ENCODE data around the gene TRO. TPM values are rescaled to one million over a fixed set of nuclear protein-coding genes. Genes with fewer than 3 reads are reported as not detected.

Gene TRO
- total and polyA plus RNA-seq, 2 donors from 2014 or later, result 11.6 to 17.0 TPM

DNA sequence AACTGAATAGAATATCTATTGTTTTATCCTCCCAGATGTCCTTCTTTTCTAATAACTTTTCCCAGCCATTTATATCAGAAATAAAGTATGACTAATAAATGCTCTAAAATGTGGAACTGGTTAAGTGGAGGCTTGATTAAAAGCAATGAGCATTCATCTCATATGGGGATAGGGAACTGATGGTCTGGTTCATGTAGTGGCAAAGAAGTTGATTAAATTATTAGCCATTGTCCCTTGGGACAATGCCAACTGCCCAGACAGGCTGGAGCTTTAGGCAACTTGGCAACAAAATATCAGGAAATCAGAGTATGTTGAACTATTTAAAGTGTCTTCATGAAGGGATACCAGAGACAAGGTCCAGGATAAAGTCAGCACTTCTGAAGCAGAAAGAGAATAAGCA, 24.2 kb downstream of the TRO start:
- FAIRE-seq (no peak), DNase-seq (no peak)
- no peaks in the 10 kb centered on the region for H3K36me3 ChIP-seq (ENCODE audit: control insufficient read depth in 2 of 3, insufficient read depth in 3 of 3, low read length in 3 of 3)
- no peak overlapping the region for H3K4me3 ChIP-seq (ENCODE audit: low read length in 3 of 3)
- intact Hi-C loops (cut with DNase I), result no loop called here
- no peaks in the 10 kb centered on the region for H3K9me3 ChIP-seq (ENCODE audit: control insufficient read depth in 2 of 3, insufficient read depth in 1 of 3, low read length in 3 of 3)
- no peaks in the 10 kb centered on the region for H3K4me1 ChIP-seq (ENCODE audit: control insufficient read depth in 2 of 3, insufficient read depth in 2 of 3, low read depth in 1 of 3, low read length in 3 of 3)
- H3K27ac ChIP-seq (ENCODE audit: low read depth in 2 of 2, low read length in 2 of 2), result no peak overlapping the region
- TF ChIP-seq, protein P1, sequence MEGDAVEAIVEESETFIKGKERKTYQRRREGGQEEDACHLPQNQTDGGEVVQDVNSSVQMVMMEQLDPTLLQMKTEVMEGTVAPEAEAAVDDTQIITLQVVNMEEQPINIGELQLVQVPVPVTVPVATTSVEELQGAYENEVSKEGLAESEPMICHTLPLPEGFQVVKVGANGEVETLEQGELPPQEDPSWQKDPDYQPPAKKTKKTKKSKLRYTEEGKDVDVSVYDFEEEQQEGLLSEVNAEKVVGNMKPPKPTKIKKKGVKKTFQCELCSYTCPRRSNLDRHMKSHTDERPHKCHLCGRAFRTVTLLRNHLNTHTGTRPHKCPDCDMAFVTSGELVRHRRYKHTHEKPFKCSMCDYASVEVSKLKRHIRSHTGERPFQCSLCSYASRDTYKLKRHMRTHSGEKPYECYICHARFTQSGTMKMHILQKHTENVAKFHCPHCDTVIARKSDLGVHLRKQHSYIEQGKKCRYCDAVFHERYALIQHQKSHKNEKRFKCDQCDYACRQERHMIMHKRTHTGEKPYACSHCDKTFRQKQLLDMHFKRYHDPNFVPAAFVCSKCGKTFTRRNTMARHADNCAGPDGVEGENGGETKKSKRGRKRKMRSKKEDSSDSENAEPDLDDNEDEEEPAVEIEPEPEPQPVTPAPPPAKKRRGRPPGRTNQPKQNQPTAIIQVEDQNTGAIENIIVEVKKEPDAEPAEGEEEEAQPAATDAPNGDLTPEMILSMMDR (IDR thresholded peaks at IDR 0.05; ENCODE audit: borderline replicate concordance, extremely low read depth, insufficient read depth), result no peak
- H3K27me3 ChIP-seq (ENCODE audit: control insufficient read depth, insufficient read depth, low read length), result no peaks in the 10 kb centered on the region
- H3K9ac ChIP-seq (ENCODE audit: low read length in 3 of 3), result no peak overlapping the region

DNA sequence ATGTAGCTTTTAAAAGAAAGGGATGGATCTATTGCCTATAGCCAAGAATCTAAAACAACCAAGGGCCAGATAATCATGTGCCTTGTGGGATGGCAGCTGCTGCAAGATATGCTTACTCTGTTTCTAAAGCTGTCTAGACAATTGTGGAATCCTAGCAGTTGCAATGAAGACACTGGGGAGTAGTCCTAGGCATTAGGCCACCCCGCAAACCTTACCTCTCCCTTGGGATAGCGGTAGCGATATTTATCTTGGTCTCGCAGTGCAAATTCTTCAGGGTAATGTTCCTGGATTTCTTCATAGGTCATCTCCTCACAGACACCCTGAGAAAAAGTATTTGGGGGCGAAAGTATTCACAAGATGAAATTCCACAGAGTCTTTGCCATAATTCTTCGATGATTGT, 24.6 kb downstream of the TRO start:
- Histone ChIP-seq H3K27me3 (ENCODE audit: control insufficient read depth, insufficient read depth, low read length) (no peaks in the 10 kb centered on the region), H3K27ac (ENCODE audit: low read depth in 2 of 2, low read length in 2 of 2) (no peak overlapping the region), H3K4me3 (ENCODE audit: low read length in 3 of 3) (no peak overlapping the region), H3K4me1 (ENCODE audit: control insufficient read depth in 2 of 3, insufficient read depth in 2 of 3, low read depth in 1 of 3, low read length in 3 of 3) (no peaks in the 10 kb centered on the region), H3K36me3 (ENCODE audit: control insufficient read depth in 2 of 3, insufficient read depth in 3 of 3, low read length in 3 of 3) (no peaks in the 10 kb centered on the region), H3K9ac (ENCODE audit: low read length in 3 of 3) (no peak overlapping the region), H3K9me3 (ENCODE audit: control insufficient read depth in 2 of 3, insufficient read depth in 1 of 3, low read length in 3 of 3) (no peaks in the 10 kb centered on the region)
- intact Hi-C loops (cut with DNase I), result no loop called here
- no peak for FAIRE-seq
- DNase-seq, result no peak
- TF ChIP-seq, protein P1 (IDR thresholded peaks at IDR 0.05; ENCODE audit: borderline replicate concordance, extremely low read depth, insufficient read depth), result no peak

DNA sequence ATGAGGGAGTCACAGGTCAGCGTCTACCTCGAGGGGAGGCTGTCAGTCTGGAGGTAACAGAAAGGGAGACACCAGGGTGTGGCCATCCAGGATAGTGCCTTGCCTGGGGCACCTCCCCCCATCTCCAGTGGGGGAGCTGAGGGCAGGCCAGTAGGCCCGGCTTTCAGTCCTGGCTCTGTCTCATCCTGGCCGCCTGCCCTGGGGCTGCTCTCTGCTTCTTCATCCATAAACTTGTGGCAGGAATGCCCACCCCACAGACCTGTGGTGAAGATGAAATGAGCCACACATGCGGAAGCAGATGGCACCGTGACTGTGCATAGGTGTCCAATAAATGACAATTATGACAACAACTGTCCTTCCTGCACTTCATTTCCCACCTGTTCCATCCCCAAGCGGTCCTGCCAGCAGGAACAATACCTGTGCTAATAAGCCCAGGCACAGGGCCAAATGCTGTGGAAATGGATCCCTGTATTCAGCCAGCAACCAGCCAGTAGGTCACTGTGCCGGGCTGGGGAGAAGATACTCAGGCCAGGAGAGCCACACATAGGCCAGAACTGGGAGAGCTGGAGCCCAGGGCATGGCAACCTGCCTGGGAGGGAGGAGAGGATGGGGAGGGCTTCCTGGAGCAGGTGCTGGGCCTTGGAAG, 30.2 kb downstream of the TRO start:
- Histone ChIP-seq H3K9ac (ENCODE audit: low read length in 3 of 3) (no peak overlapping the region), H3K27ac (ENCODE audit: low read depth in 2 of 2, low read length in 2 of 2) (no peak overlapping the region), H3K4me3 (ENCODE audit: low read length in 3 of 3) (no peak overlapping the region), H3K27me3 (ENCODE audit: control insufficient read depth, insufficient read depth, low read length) (no peaks in the 10 kb centered on the region), H3K36me3 (ENCODE audit: control insufficient read depth in 2 of 3, insufficient read depth in 3 of 3, low read length in 3 of 3) (no peaks in the 10 kb centered on the region), H3K4me1 (ENCODE audit: control insufficient read depth in 2 of 3, insufficient read depth in 2 of 3, low read depth in 1 of 3, low read length in 3 of 3) (no peaks in the 10 kb centered on the region), H3K9me3 (ENCODE audit: control insufficient read depth in 2 of 3, insufficient read depth in 1 of 3, low read length in 3 of 3) (no peaks in the 10 kb centered on the region)
- TF ChIP-seq, protein P1 (IDR thresholded peaks at IDR 0.05; ENCODE audit: borderline replicate concordance, extremely low read depth, insufficient read depth), result no peak
- FAIRE-seq (no peak), DNase-seq (no peak)
- intact Hi-C loops (cut with DNase I), result no loop called here

DNA sequence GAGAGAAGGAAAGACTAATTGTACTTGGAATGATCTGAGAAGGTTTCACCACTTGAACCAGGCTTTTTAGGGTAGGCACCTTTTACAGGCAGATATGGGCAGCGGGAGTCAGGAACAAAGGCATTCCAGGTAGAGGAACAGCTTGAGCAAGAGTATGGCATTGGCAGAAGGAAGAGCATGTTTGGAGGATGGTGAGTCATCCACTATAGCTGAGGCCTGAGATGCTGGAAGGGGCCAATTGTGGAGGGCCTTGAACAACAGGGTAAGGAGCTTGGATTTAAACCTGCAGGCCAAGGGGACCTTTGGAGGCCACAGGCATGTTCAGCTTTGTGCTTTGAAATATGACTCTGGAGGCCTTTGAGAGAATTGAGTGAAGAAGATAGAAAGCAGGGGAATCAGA, 41.1 kb downstream of the TRO start:
- Histone ChIP-seq H3K9me3 (ENCODE audit: control insufficient read depth in 2 of 3, insufficient read depth in 1 of 3, low read length in 3 of 3) (no peaks in the 10 kb centered on the region), H3K9ac (ENCODE audit: low read length in 3 of 3) (no peak overlapping the region), H3K27ac (ENCODE audit: low read depth in 2 of 2, low read length in 2 of 2) (no peak overlapping the region), H3K4me3 (ENCODE audit: low read length in 3 of 3) (no peak overlapping the region), H3K27me3 (ENCODE audit: control insufficient read depth, insufficient read depth, low read length) (no peaks in the 10 kb centered on the region), H3K36me3 (ENCODE audit: control insufficient read depth in 2 of 3, insufficient read depth in 3 of 3, low read length in 3 of 3) (no peaks in the 10 kb centered on the region), H3K4me1 (ENCODE audit: control insufficient read depth in 2 of 3, insufficient read depth in 2 of 3, low read depth in 1 of 3, low read length in 3 of 3) (no peaks in the 10 kb centered on the region)
- FAIRE-seq (no peak), DNase-seq (no peak)
- TF ChIP-seq, protein P1 (IDR thresholded peaks at IDR 0.05; ENCODE audit: borderline replicate concordance, extremely low read depth, insufficient read depth), result no peak
- intact Hi-C loops (cut with DNase I), result no loop called here
